Activated CD8-positive, alpha-beta T cell treated with anti-CD3 and anti-CD28 coated beads for 36 hours (primary cell): ENCODE results near the gene STAB2. TPM values are rescaled to one million over a fixed set of nuclear protein-coding genes. Genes with fewer than 3 reads are reported as not detected.

Source experiments
- ATAC-seq: fragments of 200-7000 bp; cut with Tn5 transposase; one replicate; pipeline ENCODE4 v1.10.0; 2021; ENCODE audit warnings: mild to moderate bottlenecking, moderate library complexity
- CTCF ChIA-PET: fragments of 350-600 bp; sonication (Branson Sonifier 250); formaldehyde crosslinking; loops from one replicate; lab custom pipeline; 2021; ENCODE audit warnings: antibody characterized with exemption; lab: Charles Lee
- POLR2A ChIA-PET: fragments of 350-600 bp; sonication (Branson Sonifier 250); formaldehyde crosslinking; loops from one replicate; lab custom pipeline; 2021; ENCODE audit warnings: antibody characterized with exemption; lab: Charles Lee
- DNase-seq: peaks from one replicate; pipeline ENCODE4 v3.0.0-alpha.2; 2020
- H3K27ac Mint-ChIP-seq: one replicate; pipeline ENCODE4 v1.8.0; 2021; ENCODE audit warnings: mild to moderate bottlenecking, mixed read lengths
- H3K27me3 Mint-ChIP-seq: one replicate; pipeline ENCODE4 v1.8.0; 2021; ENCODE audit warnings: mixed read lengths
- H3K36me3 Mint-ChIP-seq: one replicate; pipeline ENCODE4 v1.8.0; 2021; ENCODE audit warnings: low read depth, mixed read lengths
- H3K4me1 Mint-ChIP-seq: one replicate; pipeline ENCODE4 v1.8.0; 2021; ENCODE audit warnings: low read depth, mixed read lengths
- H3K4me3 Mint-ChIP-seq: one replicate; pipeline ENCODE4 v1.8.0; 2021; ENCODE audit warnings: mild to moderate bottlenecking, moderate library complexity, mixed read lengths
- H3K9me3 Mint-ChIP-seq: one replicate; pipeline ENCODE4 v1.8.0; 2021; ENCODE audit warnings: mixed read lengths
- intact Hi-C: fragments of 100-400 bp; cut with micrococcal nuclease; formaldehyde crosslinking; loops from one replicate; pipeline ENCODE4 v1.10.0; 2022
- total RNA-seq, 2 experiments: library from RNA; stranded (reverse); gene quantifications; one replicate each; pipeline ENCODE4 v1.2.3, GENCODE V29; 2021
- TF ChIP-seq, protein P1 (sequence below): fragments of 200-600 bp; IDR thresholded peaks from one replicate; pipeline ENCODE4 v1.8.0; 2022; ENCODE audit warnings: antibody characterized with exemption, mild to moderate bottlenecking

Gene STAB2
- total RNA-seq, 2 experiments from 2014 or later: not detected

- ATAC-seq (no peak), DNase-seq (no peak)
- TF ChIP-seq, protein P1, sequence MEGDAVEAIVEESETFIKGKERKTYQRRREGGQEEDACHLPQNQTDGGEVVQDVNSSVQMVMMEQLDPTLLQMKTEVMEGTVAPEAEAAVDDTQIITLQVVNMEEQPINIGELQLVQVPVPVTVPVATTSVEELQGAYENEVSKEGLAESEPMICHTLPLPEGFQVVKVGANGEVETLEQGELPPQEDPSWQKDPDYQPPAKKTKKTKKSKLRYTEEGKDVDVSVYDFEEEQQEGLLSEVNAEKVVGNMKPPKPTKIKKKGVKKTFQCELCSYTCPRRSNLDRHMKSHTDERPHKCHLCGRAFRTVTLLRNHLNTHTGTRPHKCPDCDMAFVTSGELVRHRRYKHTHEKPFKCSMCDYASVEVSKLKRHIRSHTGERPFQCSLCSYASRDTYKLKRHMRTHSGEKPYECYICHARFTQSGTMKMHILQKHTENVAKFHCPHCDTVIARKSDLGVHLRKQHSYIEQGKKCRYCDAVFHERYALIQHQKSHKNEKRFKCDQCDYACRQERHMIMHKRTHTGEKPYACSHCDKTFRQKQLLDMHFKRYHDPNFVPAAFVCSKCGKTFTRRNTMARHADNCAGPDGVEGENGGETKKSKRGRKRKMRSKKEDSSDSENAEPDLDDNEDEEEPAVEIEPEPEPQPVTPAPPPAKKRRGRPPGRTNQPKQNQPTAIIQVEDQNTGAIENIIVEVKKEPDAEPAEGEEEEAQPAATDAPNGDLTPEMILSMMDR: no peak
- H3K4me3 Mint-ChIP-seq: no peak overlapping the region
- no peaks in the 10 kb centered on the region for H3K4me1 Mint-ChIP-seq
- no peak overlapping the region for H3K27ac Mint-ChIP-seq
- intact Hi-C loops: no loop called here
- CTCF ChIA-PET: no interaction called here
- H3K36me3 Mint-ChIP-seq: no peaks in the 10 kb centered on the region
- H3K9me3 Mint-ChIP-seq: no peaks in the 10 kb centered on the region
- POLR2A ChIA-PET: no interaction called here
- H3K27me3 Mint-ChIP-seq: peaks cover 5% of the 10 kb centered on the region
Measured at GRCh38 chr12:103705098-103705497, 118.0 kb downstream of the STAB2 start.

DNA sequence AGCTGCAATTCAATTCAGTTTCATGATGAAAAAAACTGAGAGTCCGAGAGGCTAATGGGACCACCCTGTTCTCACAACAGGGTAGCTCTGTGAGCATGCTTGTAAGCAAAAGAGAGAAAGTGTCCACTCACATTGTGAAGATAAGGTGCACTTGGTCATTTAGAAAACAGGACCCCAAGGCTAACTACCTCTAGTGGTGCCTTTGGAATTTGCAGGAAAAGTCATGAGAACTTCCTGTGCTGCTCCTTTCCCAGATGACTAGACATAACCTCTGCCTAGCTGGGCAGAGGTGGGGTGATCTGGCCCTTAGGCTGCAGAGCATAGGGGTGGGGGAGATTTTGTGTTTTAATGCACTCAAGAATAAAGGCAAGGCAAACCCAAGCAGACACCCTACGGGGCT lies 118.9 kb downstream of the STAB2 start:
- Mint-ChIP-seq H3K36me3 (no peaks in the 10 kb centered on the region), H3K4me1 (no peaks in the 10 kb centered on the region), H3K27ac (no peak overlapping the region), H3K4me3 (no peak overlapping the region), H3K9me3 (no peaks in the 10 kb centered on the region), H3K27me3 (peaks cover 5% of the 10 kb centered on the region)
- CTCF ChIA-PET: no interaction called here
- POLR2A ChIA-PET: no interaction called here
- DNase-seq: no peak
- TF ChIP-seq, protein P1: no peak
- no peak for ATAC-seq
- intact Hi-C loops: no loop called here

DNA sequence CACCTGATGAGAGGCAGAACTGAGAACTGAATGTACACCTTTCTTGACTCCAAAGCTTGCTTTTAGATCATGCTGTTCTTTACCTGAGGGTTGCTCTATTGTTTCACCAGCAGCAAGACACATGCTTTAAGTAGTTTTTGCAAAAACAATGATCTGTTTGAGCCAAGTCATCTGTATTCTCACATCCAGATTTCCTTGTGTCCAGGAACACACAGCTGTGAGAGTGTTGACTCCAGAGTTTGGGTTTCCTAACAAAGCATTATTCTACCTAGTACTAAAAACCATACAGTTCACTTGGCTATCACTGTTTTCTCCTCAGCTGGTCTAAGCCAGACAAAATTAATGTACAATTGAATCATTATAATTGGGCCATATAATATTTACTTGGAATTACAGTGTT lies 120.4 kb downstream of the STAB2 start:
- intact Hi-C loops: no loop called here
- no peak for ATAC-seq

DNA sequence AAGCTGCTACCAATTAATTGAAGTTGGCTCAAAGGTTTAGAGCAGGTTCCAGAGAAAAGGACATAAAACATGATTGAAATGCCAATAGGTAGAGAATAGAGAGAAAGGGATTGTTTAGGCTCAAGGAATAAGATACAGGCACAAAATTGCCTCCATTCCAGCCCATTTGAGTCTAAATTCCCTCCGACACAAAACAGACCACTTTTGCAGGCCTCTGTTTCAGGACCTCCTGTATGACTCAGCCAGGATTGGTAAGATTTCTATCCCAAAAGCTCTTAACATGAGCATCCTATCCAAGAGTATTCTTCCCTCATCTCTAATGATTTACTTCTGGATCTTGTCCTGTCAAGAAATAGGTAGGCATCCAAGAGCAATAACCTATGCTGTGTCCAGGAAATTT lies 123.5 kb downstream of the STAB2 start:
- intact Hi-C loops: no loop called here
- Mint-ChIP-seq H3K9me3 (no peaks in the 10 kb centered on the region), H3K4me3 (no peak overlapping the region), H3K27me3 (peaks cover 9% of the 10 kb centered on the region), H3K27ac (no peak overlapping the region), H3K4me1 (no peaks in the 10 kb centered on the region), H3K36me3 (no peaks in the 10 kb centered on the region)
- no peak for DNase-seq
- ChIA-PET POLR2A (no interaction called here), CTCF (no interaction called here)
- no peak for ATAC-seq
- TF ChIP-seq, protein P1: no peak

More for the DNA sequence above, 120.4 kb downstream of the STAB2 start:
- H3K36me3 Mint-ChIP-seq: no peaks in the 10 kb centered on the region
- no peak overlapping the region for H3K4me3 Mint-ChIP-seq
- H3K4me1 Mint-ChIP-seq: no peaks in the 10 kb centered on the region
- TF ChIP-seq, protein P1: no peak
- no peak for DNase-seq
- ChIA-PET CTCF (interaction anchor here (0.9 kb wide), 2 partner anchors 11 to 44 kb away, joined by 3 read pairs; no protein-coding TSS in a partner anchor), POLR2A (no interaction called here)
- peaks cover 6% of the 10 kb centered on the region for H3K27me3 Mint-ChIP-seq
- H3K9me3 Mint-ChIP-seq: no peaks in the 10 kb centered on the region
- H3K27ac Mint-ChIP-seq: no peak overlapping the region

- ATAC-seq: no peak
- ChIA-PET CTCF (no interaction called here), POLR2A (no interaction called here)
- intact Hi-C loops: no loop called here
- no peak overlapping the region for H3K27ac Mint-ChIP-seq
- H3K9me3 Mint-ChIP-seq: no peaks in the 10 kb centered on the region
- H3K27me3 Mint-ChIP-seq: peaks cover 10% of the 10 kb centered on the region
- TF ChIP-seq, protein P1: no peak
- H3K36me3 Mint-ChIP-seq: no peaks in the 10 kb centered on the region
- no peak for DNase-seq
- H3K4me1 Mint-ChIP-seq: no peaks in the 10 kb centered on the region
- no peak overlapping the region for H3K4me3 Mint-ChIP-seq
Measured at GRCh38 chr12:103712216-103712615, 125.1 kb downstream of the STAB2 start.
